Measurements from ENCODE around the gene ALPK1.
"Not testable (repeated sequence)": the region's sequence is repeated elsewhere in the genome, so short reads cannot be mapped to it uniquely, and the experiment has no call there.

ALPK1 gene

GRCh38 chr4:112421911-112422310, 124.7 kb downstream of the ALPK1 start:
- TF ChIP-seq, protein P1, sequence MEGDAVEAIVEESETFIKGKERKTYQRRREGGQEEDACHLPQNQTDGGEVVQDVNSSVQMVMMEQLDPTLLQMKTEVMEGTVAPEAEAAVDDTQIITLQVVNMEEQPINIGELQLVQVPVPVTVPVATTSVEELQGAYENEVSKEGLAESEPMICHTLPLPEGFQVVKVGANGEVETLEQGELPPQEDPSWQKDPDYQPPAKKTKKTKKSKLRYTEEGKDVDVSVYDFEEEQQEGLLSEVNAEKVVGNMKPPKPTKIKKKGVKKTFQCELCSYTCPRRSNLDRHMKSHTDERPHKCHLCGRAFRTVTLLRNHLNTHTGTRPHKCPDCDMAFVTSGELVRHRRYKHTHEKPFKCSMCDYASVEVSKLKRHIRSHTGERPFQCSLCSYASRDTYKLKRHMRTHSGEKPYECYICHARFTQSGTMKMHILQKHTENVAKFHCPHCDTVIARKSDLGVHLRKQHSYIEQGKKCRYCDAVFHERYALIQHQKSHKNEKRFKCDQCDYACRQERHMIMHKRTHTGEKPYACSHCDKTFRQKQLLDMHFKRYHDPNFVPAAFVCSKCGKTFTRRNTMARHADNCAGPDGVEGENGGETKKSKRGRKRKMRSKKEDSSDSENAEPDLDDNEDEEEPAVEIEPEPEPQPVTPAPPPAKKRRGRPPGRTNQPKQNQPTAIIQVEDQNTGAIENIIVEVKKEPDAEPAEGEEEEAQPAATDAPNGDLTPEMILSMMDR (IDR thresholded peaks at IDR 0.05; ENCODE audit: extremely low read depth, missing control alignments) = no peak
- DNase-seq (ENCODE audit: low spot score) = no peak

GRCh38 chr4:112422644-112423043, 125.5 kb downstream of the ALPK1 start:
- DNase-seq (ENCODE audit: low spot score) = no peak
- TF ChIP-seq, protein P1 (IDR thresholded peaks at IDR 0.05; ENCODE audit: extremely low read depth, missing control alignments) = no peak

- DNase-seq (ENCODE audit: low spot score) = no peak
- TF ChIP-seq, protein P1 (IDR thresholded peaks at IDR 0.05; ENCODE audit: extremely low read depth, missing control alignments) = no peak
These were observed 126.4 kb downstream of the ALPK1 start for GRCh38 chr4:112423591-112423990.

GRCh38 chr4:112425823-112426222, 128.7 kb downstream of the ALPK1 start:
- no peak for DNase-seq (ENCODE audit: low spot score)
- TF ChIP-seq, protein P1 (IDR thresholded peaks at IDR 0.05; ENCODE audit: extremely low read depth, missing control alignments) = no peak

DNA sequence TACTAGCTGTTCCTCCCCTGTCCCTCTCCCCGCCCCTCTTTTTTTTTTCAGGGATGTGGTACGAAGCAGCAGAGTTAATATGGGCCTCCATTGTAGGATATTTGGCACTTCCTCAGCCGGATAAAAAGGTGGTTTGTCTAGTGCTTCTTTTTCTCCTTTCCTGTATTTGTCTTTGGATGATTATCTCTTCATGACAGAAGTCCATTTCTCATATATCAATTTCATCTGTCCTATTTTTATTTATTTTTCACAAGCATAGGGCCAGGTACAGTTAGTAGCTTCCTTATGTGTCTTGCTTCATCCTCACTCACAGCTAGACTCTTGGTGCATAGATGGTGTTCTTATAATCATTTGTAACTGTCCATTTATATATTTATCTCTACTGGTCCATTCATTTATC, 129.2 kb downstream of the ALPK1 start:
- DNase-seq (ENCODE audit: low spot score) = no peak
- TF ChIP-seq, protein P1 (IDR thresholded peaks at IDR 0.05; ENCODE audit: extremely low read depth, missing control alignments) = no peak

DNA sequence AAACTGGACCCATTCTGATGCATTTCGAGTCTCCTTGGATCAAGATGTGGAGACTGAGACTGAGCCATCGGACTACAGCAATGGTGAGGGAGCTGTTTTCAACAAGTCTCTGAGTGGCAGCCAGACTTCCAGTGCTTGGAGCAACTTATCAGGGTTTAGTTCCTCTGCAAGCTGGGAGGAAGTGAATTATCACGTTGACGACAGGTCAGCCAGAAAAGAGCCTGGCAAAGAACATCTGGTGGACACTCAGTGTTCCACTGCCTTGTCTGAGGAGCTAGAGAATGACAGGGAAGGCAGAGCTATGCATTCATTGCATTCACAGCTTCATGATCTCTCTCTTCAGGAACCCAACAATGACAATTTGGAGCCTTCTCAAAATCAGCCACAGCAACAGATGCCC, 134.0 kb downstream of the ALPK1 start:
- TF ChIP-seq, protein P1 (IDR thresholded peaks at IDR 0.05; ENCODE audit: extremely low read depth, missing control alignments) = no peak
- DNase-seq (ENCODE audit: low spot score) = no peak

GRCh38 chr4:112436987-112437386, 139.8 kb downstream of the ALPK1 start:
- TF ChIP-seq, protein P1 (IDR thresholded peaks at IDR 0.05; ENCODE audit: extremely low read depth, missing control alignments) = no peak

GRCh38 chr4:112442226-112442625, 145.1 kb downstream of the ALPK1 start:
- DNase-seq (ENCODE audit: low spot score) = not testable (repeated sequence)

More at GRCh38 chr4:112436987-112437386, 139.8 kb downstream of the ALPK1 start:
- no peak for DNase-seq (ENCODE audit: low spot score)
